IPS DF 4.7 (cell line): ENCODE data around the gene ZNF177.

ENCODE experiments used
- DNase-seq: peaks from one replicate; pipeline ENCODE4 v3.0.0-alpha.2; 2013; ENCODE audit warnings: low spot score; ENCODE audit errors: extremely low read depth

The ZNF177 gene

GRCh38 chr19:9427941-9428340, 65.1 kb downstream of the ZNF177 start:
- no peak for DNase-seq

DNA sequence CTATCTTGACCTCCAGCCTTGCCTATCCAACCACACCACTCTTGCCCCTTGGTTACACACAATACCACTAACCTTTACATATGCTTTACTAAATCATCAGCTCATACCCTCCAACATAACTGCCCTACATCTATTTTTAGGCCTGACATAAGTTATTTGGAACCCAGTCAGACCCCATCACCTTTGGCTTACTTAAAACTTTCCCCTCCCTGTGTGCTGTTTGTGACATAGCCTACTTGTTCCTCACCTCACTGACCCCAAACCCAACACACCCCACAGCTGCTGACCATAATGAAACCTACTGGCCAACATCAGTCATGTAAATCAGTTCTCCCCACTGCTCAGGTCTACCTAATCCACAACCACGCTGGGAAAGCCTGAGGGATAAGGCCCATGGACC, 67.6 kb downstream of the ZNF177 start:
- DNase-seq = no peak

- peak; percentile 58 for DNase-seq
Measured at GRCh38 chr19:9431475-9431874, 68.7 kb downstream of the ZNF177 start.
